ENCODE measurements around the gene MAP3K8.

The MAP3K8 gene

DNA sequence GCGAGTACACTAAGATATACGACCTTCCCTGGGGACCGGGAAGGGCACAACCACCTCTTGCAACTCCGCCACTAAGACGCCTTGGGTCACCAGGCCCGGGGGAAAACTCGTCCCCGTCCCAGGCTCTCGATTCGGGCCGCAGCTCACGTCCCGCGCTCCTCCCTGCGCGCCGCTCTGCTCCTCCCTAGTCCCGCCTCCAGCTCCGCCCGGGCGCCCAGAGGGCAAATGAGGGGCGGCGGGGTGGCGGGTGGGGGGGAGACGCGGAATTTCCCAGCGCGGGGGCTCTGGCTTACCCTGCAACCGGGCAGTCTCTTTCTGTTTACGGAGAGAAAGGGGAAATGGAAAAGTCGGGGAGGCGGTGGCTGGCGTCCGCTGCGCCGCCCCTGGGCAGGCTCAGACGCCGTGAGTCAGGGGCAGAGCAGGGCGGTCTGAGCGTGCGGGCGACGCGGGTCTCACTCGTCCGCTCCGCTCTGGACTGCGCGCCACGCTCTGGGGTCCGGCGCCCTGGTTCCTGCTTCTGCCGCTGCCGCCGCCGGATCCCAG, at the start of gene MAP3K8:
TSS of gene MAP3K8 (plus strand) at position 455 of the 543 bp plus-strand sequence. CDS start 4,755 bp downstream, outside the sequence.
- DNase-seq (ENCODE audit: low read depth) = peak; percentile 43

DNA sequence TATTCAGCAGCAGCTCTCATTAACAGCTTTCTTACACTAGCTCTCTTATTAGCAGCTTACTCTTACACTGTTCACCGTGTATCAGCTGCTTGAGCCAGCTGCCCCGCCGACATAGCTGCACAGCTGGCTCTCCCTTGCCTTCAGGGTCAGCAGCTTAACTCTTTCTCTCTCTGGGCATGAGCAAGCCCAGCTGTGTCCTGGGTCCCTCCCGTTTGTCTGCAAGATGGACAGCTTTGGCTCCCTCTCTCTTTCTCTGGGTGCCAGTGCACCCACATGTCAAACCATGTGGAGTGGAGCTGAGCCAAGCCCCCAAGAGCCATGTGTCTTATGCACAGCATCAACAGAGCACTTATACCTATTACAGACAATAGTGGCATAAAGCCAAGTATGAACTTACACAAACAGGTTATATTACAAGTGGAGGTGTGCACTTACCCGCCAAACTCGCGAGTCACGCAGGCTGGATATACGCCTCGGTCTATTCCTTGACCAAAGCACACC, 49.2 kb upstream of the MAP3K8 start:
- DNase-seq (ENCODE audit: low read depth) = peak; percentile 23

DNA sequence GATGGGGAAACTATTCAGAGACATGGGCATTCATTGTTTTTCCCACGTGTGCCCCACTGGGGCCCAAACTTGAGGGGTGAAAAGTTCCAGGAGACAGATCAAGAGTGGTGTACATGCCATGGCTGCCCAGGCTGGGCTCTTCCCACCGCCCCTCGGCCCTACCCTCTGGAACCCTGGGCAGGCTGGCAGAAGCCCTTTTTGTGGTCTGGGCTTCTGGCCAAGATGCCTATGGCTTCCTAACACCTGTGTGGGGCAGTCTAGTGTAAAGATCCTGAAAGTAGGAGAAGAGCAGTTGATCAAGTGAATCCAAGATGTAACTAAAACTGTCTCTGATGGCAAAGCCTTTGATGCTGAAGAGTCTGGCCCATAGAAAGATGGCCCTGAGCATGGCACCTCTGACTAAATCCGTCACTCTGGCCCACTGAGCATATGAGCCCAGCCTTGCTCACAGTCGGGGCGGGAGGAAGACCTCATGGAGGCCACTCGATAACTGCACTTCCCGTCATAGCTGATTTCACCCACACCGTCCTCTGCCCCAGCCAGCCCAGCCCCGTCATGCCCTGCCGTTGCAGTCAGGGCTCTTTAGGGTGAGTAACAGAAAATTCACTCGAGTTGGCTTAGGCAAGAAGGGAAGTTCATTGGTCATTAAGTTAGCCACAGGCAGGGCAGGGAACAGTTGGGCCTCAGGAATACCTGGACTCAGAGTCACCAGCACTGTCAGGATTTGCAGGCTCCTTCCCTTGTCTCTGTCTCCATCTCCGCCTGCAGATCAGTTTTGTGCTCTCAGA, 47.0 kb upstream of the MAP3K8 start:
- DNase-seq (ENCODE audit: low read depth) = no peak

DNA sequence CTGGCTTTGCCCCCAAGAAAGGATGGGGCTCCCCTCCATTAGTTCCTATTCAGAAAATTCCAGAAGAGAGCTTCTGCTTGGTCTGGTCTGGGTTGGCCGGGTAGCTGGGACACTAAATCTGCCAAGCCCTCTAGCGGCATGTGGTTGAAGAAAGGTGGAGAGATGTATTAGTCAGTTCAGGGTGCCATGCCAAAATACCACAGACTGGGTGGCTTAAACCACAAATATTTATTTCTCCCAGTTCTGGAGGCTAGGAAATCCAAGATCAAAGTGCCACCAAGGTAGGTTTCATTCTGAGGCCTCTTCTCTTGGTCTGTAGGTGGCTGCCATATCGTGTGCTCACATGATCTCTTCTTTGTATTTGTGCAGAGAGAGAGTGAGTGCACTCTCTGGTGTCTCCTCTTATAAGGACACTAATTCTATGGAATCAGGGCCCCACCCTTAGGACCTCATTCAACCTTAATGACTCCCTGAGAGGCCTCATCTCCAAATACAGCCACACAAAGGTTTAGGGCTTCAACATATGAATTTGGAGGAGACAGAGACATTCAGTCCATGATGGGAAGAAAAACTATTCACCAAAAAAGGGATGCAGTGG, 46.2 kb upstream of the MAP3K8 start:
- DNase-seq (ENCODE audit: low read depth) = no peak

DNA sequence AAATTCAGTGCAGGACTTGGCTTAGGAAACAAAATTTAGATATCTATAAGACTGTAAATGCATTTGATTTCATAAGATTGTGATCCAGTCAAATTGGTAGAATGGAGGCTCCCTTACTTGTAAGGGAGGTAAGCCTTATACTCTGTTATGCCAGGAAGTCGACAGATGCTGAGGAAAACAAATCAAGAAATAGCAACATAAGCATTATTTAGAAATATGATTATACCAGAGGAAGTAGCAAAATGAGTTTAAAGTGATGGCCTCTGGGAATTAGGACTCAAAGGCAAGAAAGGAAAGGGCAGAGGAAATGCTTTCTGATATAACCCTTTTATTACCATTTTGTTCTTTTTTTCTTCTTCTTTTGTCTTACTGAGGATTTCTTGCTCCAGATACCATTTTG, 44.4 kb upstream of the MAP3K8 start:
- DNase-seq (ENCODE audit: low read depth) = no peak

DNA sequence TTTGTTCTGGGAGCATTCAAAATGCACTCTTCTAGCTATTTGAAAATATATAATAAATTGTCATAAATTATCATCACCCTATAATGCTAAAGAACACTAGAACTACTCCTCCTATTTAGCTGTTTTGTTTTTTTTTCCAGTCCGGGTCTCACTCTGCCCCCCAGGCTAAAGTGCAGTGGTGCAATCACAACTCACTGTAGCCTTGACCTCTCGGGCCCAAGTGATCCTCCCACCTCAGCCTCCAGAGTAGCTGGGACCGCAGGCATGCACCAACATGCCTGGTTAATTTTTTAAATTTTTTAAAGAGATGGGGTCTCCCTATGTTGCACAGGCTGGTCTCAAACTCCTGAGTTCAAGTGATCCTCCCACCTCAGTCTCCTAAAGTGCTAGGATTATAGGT, 43.8 kb upstream of the MAP3K8 start:
- no peak for DNase-seq (ENCODE audit: low read depth)

DNA sequence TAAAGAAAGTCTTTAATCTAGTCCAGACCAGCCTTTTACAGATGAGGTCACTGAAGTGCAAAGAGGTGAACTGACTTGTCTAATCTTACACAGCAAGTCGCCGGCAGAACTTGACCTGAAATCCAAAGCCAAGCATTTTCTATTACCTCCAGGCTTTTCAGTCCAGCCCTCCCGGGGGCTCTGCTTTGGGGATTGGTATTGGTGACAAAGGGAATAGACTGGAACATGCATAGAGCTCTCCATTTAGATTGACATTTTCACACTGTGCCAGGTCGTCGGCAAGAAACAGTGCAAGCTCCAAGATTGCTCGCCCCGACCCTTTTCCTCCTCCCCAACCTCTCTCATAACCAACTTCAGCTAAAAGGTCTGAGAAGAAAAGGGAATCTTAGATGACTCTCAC, 42.7 kb upstream of the MAP3K8 start:
- DNase-seq (ENCODE audit: low read depth) = no peak

DNA sequence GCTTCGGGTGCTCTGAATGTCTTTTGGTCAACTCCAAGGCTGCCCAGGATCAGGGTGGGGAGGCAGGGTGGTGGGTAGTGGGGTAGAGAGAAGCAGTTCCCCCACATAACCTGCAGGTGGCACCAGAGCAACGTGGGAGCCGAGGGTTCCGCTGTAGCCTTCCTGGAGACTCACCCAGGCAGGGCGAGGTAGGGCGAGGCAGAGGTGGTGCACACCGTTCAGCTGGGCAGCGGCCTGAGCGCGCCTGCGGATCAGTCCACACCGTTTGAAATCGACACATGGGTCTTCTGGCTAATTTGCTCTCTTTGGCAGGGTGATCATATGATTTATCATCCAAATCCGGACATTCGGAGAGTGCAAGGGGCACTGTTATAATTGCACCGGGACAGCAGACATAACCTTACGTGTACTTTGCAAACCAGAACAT, 41.4 kb upstream of the MAP3K8 start:
- peak; percentile 27 for DNase-seq (ENCODE audit: low read depth)

DNA sequence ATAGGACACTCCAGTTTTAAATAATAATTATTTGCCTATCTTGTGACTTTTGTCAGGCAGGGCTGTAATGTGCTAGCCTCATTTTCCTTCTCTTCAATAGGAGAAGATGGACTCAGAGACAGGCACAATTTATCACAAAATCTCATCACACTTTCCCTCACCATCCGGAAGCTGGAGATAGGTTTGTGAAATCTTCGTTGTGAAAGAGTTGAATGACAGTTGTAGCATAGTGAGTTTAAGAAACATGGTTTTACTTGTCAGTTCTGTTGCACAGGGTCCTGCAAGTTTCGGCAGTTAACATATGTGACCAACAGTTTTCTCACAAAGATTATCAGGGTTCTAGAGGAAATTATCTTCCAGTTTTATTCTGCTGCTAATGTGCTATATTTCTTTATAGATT, 37.7 kb upstream of the MAP3K8 start:
- DNase-seq (ENCODE audit: low read depth) = no peak

DNA sequence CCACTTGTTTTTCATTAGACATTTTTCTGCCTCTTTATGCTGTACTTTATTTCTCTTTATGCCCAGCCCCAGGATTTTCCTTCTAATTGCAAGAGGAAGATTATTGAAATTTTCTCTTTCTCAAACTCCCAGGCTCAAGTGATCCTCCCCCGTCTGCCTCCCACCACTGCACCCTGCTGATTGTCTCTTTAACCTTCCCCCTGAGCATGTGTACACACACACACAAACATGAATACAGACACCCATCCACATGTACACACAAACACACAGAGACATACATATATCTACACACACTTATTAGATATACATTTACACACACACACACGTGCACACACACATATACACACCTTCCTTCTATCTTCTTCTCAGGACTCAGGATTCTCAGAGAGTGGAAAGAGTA, 37.3 kb upstream of the MAP3K8 start:
- DNase-seq (ENCODE audit: low read depth) = no peak

DNA sequence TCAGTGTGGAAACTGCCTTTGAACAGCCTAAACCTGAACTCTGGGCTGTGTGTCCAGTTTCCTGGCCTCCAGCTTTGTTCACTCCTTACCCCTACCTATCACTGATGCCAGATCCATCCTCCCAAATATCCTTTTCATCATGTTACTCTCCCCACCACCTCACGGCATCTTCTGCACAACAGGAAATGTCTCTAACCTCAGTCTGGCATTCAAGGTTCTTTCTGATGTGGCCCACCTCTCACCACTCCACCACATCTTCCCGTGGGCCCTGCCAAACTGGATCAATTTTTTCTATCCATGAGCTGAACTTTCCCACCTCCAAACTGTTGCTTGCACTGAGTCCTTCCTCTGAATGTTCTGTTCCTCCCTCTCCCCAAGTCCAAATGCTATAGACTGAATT, 35.8 kb upstream of the MAP3K8 start:
- no peak for DNase-seq (ENCODE audit: low read depth)

DNA sequence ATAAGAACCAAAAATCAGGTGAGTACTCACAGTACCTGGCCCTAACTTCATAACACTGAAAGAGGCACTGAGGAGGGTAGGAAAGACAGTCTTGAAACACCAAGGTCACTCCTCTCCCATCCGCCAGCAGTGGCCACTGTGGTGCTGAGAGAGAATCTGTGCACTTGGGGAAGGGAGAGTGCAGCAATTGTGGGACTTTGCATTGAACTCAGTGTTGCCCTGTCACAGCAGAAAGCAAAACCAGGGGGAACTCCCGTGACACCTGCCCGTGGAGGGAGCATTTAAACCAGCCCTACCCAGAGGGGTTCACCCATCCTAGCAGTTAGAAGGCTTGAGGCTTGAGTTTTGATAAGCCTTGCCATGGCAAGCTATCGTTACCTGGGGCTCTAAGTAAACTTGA, 35.2 kb upstream of the MAP3K8 start:
- no peak for DNase-seq (ENCODE audit: low read depth)

DNA sequence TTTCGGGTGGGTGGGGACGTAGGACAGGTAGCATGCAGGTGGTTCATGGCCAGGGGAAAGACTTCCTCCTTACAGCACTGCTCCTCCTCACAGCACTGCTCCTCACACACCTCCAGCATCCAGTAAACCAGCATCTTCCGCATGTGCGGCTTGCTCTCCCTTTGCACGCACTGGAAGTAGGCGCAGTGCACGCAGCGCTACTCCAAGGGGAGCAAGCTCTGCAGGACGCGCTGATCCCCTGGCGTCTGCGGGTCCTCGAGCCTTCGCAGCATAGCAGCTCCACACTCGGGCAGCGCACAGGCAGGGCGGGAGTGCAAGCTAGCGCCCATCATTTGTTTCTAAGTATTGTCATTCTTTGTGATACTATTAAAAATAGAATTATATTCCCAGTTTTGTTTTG, 30.5 kb upstream of the MAP3K8 start:
- no peak for DNase-seq (ENCODE audit: low read depth)

DNA sequence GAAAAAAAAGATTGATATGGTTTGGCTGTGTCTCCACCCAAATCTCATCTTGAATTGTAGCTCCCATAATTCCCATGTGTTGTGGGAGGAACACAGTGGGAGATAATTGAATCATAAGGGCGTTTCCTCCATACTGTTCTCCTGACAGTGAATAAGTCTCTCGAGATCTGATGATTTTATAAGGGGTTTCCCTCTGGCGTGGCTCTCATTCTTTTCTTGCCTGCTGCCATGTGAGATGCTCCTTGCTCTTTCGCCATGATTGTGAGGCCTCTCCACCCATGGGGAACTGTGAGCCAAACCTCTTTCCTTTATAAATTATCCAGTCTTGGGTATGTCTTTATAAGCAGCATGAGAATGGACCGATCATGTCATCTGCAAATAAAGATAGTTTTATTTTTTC, 29.4 kb upstream of the MAP3K8 start:
- DNase-seq (ENCODE audit: low read depth) = no peak

DNA sequence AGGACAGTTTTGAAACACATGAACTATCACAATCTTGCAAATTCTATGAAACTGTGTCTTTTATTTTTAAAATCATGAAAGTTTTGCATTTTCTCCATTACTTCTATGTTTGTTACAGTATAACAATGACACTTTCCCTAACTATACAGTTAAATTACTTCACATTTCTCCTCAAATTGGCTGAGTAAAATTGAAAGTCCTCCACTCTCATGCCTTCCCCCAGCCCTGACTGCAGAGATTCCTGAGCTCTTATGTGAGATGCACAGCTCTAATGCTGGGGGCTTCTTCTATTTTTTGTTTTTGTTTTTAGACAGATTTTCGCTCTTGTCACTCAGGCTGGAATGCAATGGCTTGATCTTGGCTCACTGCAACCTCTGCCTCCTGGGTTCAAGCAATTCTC, 22.7 kb upstream of the MAP3K8 start:
- DNase-seq (ENCODE audit: low read depth) = no peak

DNA sequence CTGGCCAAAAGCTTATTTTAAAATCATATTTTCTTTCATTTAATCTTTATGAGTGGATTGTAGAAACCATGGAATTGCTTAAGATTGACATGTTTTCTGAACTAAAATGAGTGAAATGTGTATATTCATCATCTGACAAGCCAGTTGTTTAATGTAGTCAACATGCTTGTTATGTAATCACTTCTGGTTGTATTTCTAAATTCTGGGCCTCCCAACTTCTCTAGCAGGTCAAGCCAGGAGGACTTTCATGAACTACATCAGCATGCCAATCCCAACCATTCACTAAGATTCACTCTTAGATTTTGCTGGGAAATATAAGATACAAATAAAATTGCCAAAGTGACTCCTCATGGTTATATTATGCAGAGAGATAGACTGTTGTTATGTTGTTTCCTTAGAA, 21.1 kb upstream of the MAP3K8 start:
- no peak for DNase-seq (ENCODE audit: low read depth)

DNA sequence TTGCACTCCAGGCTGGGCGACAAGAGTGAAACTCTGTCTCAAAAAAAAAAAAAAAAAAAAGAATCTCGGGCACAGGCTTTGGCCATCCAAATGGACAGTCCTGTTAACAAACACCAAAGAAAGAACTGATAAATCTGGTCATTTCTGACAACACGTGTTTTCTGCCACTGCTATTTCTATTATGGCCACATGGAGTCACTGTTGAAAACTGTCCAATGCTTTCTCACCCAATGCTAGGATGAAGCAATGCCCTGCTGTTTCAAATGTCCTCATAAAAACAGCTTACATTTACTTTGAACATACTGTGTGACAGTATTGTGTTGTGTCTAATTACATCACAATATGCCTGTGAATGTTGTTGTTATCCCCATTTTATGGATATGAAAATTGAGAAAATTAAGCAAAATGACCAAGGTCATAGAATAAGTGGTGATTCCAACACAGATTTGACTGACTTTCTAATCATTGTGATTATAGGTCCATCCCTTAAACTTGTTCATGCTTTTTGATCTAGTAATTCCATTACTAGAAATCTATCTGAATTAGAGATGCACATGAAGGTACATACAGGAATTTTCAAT, 19.9 kb upstream of the MAP3K8 start:
- DNase-seq (ENCODE audit: low read depth) = no peak

DNA sequence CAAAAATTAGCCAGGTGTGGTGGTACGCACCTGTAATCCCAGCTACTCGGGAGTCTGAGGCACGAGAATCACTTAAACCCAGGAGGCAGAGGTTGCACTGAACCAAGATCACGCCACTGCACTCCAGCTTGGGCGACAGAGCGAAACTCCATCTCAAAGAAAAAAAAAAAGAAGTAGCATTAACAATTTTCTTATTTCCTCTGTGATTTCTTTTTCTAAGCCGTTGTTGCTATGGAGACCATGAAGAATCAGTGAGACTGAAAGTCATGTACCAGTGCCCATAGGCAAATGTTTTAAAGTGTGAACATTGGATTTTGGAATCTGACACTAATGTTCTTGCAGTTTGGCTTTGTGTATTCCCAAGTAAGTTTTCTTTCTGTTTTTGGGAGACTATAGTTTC, 18.4 kb upstream of the MAP3K8 start:
- DNase-seq (ENCODE audit: low read depth) = no peak

DNA sequence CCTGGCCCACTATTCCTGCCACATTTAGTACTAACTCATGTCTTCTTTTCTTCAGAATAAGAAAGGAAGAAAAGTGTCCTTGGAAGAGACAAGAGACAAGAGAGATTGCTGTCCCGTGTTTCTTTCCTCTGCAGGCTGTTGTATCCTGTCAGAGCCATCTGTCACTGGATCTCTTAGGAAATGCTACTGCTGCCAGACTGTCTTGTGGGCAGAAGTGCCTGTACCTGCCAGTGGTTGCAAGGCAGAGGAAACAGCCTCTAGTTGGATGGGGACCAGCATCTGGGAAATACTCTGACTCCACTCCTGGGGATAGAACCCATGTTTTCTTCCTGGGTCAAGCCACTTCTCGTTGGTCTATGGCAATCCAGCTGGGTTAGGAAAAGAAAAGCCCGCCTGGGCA, 16.7 kb upstream of the MAP3K8 start:
- DNase-seq (ENCODE audit: low read depth) = no peak

DNA sequence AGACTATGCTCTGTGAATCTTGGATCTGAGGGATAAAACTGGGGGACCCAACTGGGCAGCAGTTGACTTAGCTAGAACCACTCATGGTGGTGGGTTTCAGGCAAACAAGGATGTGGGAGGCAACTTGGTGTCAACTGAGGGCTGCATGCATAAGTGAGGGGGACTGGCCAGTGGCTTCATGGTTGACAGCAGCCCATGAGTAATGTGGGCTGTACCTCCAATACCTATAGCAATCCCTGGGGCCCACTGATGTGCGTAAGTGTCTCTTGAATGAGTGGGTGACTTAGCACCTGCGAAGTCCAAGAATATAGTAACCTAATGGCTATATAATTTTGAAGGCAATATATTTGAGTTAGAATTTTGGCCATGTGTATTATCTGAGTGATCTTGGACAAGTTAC, 13.7 kb upstream of the MAP3K8 start:
- DNase-seq (ENCODE audit: low read depth) = no peak

DNA sequence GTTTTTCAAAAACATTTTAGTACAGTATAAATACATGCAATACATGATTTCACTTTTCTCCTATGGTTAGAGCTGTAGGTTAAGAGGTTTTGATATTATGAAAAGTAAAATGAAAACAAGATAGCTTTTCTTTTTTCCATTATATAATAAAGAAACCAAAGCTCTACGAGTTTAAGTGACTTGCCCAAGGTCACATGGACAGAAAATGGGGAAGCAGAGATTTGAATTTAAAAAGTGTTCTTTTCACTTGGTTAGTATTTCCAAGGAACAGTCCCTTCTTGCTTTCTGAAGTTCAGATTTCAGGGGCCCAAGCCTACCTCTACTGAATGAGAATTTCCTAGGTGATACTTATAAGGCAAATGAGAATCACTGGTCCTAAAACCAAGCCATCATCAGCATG, 13.2 kb upstream of the MAP3K8 start:
- DNase-seq (ENCODE audit: low read depth) = no peak

DNA sequence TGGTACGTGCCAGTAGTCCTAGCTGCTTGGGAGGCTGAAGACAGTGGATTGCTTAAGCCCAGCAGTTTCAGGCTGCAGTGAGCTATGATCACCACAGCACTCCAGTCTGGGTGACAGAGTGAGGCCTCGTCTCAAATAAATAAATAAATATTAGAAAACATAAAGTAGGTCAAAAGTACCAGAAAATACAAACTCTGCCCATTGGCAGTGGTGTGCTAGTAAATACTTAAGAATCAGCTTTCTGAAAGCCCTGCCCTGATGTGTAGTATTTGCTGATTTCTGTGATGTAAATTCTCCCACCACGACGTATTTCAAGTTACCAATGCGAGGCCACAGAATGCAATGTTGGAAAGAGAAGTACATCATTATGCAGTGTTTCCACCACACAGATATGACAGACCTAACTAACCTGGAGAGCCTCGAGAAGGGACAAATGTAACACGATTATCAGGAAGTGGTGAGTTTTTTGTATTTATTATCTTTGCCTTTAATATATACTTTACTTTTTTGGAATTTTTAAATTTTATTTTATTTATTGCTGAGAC, 11.8 kb upstream of the MAP3K8 start:
- no peak for DNase-seq (ENCODE audit: low read depth)

Data from fibroblast of the conjunctiva (primary cell).